PC-9 (cell line): Measurements from ENCODE around the gene ANO9.

ENCODE experiments used
- CTCF ChIP-seq: fragments of 200-600 bp; sonication (generic); conservative IDR thresholded peaks from 2 replicates; pipeline ENCODE4 v1.6.1; 2017; ENCODE audit warnings: mixed run types, antibody characterized with exemption, mild to moderate bottlenecking, moderate library complexity
- EZH2 ChIP-seq: fragments of 200-600 bp; sonication (generic); IDR thresholded peaks from 2 replicates; pipeline ENCODE4 v1.8.0; 2017; ENCODE audit warnings: antibody characterized with exemption, low read depth

GRCh38 chr11:471468-472145 lies 29.8 kb upstream of the ANO9 start:
- TF ChIP-seq EZH2 = no peak
- no peak for TF ChIP-seq CTCF
